KMS-11 (cell line): ENCODE measurements around the gene PPP1R9A.

Source experiments
- H2AFZ ChIP-seq: fragments of 200-600 bp; sonication (generic); 2 replicates; pipeline ENCODE4 v1.6.1; 2016; ENCODE audit warnings: antibody characterized with exemption, mixed run types, low read depth
- H3K27ac ChIP-seq: fragments of 200-600 bp; sonication (generic); 2 replicates; pipeline ENCODE4 v1.6.1; 2016; ENCODE audit warnings: mild to moderate bottlenecking, mixed run types
- H3K27me3 ChIP-seq: fragments of 200-600 bp; sonication (generic); 2 replicates; pipeline ENCODE4 v1.6.1; 2017; ENCODE audit warnings: mild to moderate bottlenecking, low read depth, mixed run types, moderate library complexity; ENCODE audit not compliant: insufficient read depth
- H3K36me3 ChIP-seq: fragments of 200-600 bp; sonication (generic); 2 replicates; pipeline ENCODE4 v1.6.1; 2017; ENCODE audit warnings: mild to moderate bottlenecking, mixed run types; ENCODE audit not compliant: insufficient read depth
- H3K4me1 ChIP-seq: fragments of 200-600 bp; sonication (generic); 2 replicates; pipeline ENCODE4 v1.6.1; 2016; ENCODE audit warnings: mild to moderate bottlenecking, low read depth, mixed run types; ENCODE audit not compliant: poor library complexity, severe bottlenecking
- H3K4me2 ChIP-seq: fragments of 200-600 bp; sonication (generic); 2 replicates; pipeline ENCODE4 v1.7.0; 2016; ENCODE audit warnings: mild to moderate bottlenecking, mixed run types
- H3K4me3 ChIP-seq: fragments of 200-600 bp; sonication (generic); IDR thresholded peaks from 2 replicates; pipeline ENCODE4 v1.6.1; 2017; ENCODE audit warnings: low read depth, low read length, mixed read lengths; ENCODE audit not compliant: insufficient read depth
- H3K79me2 ChIP-seq: fragments of 200-600 bp; sonication (generic); 2 replicates; pipeline ENCODE4 v1.6.1; 2016; ENCODE audit warnings: low read depth, mixed run types; ENCODE audit not compliant: insufficient read depth
- H3K9ac ChIP-seq: fragments of 200-600 bp; sonication (generic); 2 replicates; pipeline ENCODE4 v1.6.1; 2016; ENCODE audit warnings: mild to moderate bottlenecking, mixed run types
- H4K20me1 ChIP-seq: fragments of 200-600 bp; sonication (generic); 2 replicates; pipeline ENCODE4 v1.6.1; 2016; ENCODE audit warnings: mild to moderate bottlenecking, mixed run types; ENCODE audit not compliant: insufficient read depth
- TF ChIP-seq, protein P1 (sequence below): fragments of 200-600 bp; sonication (generic); conservative IDR thresholded peaks from 2 replicates; pipeline ENCODE4 v1.6.1; 2017; ENCODE audit warnings: low read depth, mild to moderate bottlenecking, antibody characterized with exemption, low read length, moderate library complexity, mixed read lengths

Gene PPP1R9A

DNA sequence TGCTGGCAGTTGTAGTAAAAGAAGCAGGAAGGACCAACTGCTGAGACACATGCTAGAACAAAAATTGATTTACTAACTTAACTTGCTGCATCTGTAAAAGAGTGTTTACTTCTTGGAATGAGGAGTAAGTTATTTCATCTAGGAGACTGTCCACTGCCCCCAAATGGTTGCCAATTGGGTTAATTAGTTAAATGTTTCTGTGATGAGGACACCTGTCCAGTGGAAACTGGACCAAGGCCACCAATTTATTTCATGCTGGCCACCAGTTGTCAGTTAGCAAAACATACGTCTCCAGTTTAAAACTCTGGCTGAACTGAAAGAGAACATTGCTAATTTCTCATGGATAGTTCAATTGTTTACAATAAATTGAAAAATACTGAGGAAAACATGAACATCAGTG is 191.7 kb downstream of the PPP1R9A start:
- Histone ChIP-seq H3K4me1 (no peaks in the 10 kb centered on the region), H3K4me2 (no peak overlapping the region), H3K36me3 (no peaks in the 10 kb centered on the region), H3K4me3 (no peak overlapping the region), H3K79me2 (no peaks in the 10 kb centered on the region), H4K20me1 (no peaks in the 10 kb centered on the region), H2AFZ (no peak overlapping the region), H3K9ac (no peak overlapping the region), H3K27me3 (no peaks in the 10 kb centered on the region), H3K27ac (no peak overlapping the region)
- TF ChIP-seq, protein P1, sequence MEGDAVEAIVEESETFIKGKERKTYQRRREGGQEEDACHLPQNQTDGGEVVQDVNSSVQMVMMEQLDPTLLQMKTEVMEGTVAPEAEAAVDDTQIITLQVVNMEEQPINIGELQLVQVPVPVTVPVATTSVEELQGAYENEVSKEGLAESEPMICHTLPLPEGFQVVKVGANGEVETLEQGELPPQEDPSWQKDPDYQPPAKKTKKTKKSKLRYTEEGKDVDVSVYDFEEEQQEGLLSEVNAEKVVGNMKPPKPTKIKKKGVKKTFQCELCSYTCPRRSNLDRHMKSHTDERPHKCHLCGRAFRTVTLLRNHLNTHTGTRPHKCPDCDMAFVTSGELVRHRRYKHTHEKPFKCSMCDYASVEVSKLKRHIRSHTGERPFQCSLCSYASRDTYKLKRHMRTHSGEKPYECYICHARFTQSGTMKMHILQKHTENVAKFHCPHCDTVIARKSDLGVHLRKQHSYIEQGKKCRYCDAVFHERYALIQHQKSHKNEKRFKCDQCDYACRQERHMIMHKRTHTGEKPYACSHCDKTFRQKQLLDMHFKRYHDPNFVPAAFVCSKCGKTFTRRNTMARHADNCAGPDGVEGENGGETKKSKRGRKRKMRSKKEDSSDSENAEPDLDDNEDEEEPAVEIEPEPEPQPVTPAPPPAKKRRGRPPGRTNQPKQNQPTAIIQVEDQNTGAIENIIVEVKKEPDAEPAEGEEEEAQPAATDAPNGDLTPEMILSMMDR, result no peak

DNA sequence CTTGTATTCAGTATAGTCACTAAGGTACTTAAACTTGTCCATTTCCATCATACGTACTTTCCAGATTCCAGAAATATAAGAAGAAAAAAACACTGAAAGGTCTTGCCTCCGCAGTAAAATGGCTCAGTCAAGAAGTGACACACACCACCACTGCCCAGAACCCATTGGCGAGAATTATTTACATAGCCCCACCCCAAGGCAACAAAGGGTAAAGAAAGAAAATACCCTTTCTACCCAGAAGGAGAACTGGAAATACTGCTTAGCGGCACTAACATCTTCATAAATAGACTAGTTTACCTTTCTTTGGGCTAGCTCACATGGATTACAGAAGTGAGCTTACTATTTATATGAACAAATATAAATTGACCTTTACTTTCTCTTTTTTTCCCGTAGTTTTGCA is 194.0 kb downstream of the PPP1R9A start:
- no peaks in the 10 kb centered on the region for H3K79me2 ChIP-seq
- no peak overlapping the region for H3K9ac ChIP-seq
- no peak overlapping the region for H3K27ac ChIP-seq
- no peak overlapping the region for H2AFZ ChIP-seq
- no peaks in the 10 kb centered on the region for H3K4me1 ChIP-seq
- TF ChIP-seq, protein P1, result no peak
- H3K4me3 ChIP-seq, result no peak overlapping the region
- H3K4me2 ChIP-seq, result no peak overlapping the region
- no peaks in the 10 kb centered on the region for H3K27me3 ChIP-seq
- no peaks in the 10 kb centered on the region for H3K36me3 ChIP-seq
- H4K20me1 ChIP-seq, result no peaks in the 10 kb centered on the region

DNA sequence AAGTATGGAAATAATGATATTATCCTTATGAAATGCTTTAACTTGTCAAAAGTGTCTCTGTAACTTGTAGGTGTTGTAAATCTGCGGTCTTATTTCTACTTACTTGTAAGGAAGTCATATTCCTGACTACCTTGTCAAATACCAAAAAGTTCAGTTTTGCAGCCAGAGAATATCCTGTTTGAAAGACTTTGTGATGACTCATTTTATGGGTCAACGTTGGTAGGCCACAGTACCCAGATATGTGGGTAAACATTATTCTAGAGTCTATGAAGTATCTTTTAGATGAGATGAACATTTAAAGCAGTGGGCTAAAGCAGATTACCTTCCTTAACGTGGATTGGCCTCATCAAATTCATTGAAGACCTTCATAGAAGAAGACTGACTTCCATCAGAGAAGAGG is 195.3 kb downstream of the PPP1R9A start:
- TF ChIP-seq, protein P1, result no peak
- Histone ChIP-seq H3K9ac (no peak overlapping the region), H3K4me1 (no peaks in the 10 kb centered on the region), H3K27me3 (no peaks in the 10 kb centered on the region), H4K20me1 (no peaks in the 10 kb centered on the region), H3K27ac (no peak overlapping the region), H2AFZ (no peak overlapping the region), H3K4me3 (no peak overlapping the region), H3K36me3 (no peaks in the 10 kb centered on the region), H3K4me2 (no peak overlapping the region), H3K79me2 (no peaks in the 10 kb centered on the region)

DNA sequence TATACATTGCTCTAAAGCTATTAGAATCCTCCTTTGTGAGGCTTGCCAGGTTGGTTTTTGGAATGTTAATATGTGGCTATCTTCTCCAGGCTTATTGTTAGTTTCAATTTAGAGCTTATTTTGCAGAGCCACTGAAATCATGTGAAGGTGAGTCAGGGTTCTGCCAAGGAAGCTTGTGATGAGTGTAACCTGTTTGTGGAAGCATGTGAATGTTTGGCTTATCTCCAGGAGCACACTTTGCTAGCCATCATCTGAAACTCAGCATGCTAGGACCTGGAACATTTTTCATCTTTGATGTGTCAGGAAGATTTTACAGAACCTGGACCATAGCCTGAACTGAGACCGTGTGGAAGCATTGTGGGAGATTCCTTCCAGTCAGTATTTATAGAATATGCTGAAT is 197.3 kb downstream of the PPP1R9A start:
- Histone ChIP-seq H3K27ac (no peak overlapping the region), H3K4me2 (no peak overlapping the region), H2AFZ (no peak overlapping the region), H3K27me3 (no peaks in the 10 kb centered on the region), H3K9ac (no peak overlapping the region), H3K4me3 (no peak overlapping the region), H4K20me1 (no peaks in the 10 kb centered on the region), H3K4me1 (no peaks in the 10 kb centered on the region), H3K36me3 (no peaks in the 10 kb centered on the region), H3K79me2 (no peaks in the 10 kb centered on the region)
- TF ChIP-seq, protein P1, result no peak

DNA sequence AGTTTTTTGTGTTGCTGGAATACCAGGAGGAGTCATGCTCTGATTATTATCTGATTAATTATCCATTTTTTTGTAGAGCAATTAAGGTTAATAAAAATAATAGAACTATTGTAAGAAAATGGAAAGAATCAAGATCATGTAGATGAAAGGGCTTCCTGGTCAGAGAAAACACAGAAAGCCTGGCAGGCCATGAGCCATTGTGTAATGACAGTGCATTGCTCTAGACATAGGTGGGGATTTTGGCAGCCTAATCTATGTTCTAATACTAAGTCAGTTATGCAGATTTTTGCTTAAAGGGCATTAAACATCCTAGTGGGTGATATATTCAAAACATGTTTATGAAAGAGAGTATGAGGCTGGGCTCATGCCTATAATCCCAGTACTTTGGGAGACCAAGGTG is 198.2 kb downstream of the PPP1R9A start:
- H3K36me3 ChIP-seq, result no peaks in the 10 kb centered on the region
- no peak overlapping the region for H3K9ac ChIP-seq
- no peaks in the 10 kb centered on the region for H4K20me1 ChIP-seq
- no peaks in the 10 kb centered on the region for H3K27me3 ChIP-seq
- no peak overlapping the region for H2AFZ ChIP-seq
- no peak overlapping the region for H3K4me2 ChIP-seq
- H3K79me2 ChIP-seq, result no peaks in the 10 kb centered on the region
- no peaks in the 10 kb centered on the region for H3K4me1 ChIP-seq
- H3K4me3 ChIP-seq, result no peak overlapping the region
- no peak overlapping the region for H3K27ac ChIP-seq
- TF ChIP-seq, protein P1, result no peak
